Lung (tissue), 12 donors: ENCODE results near the gene ABCB7. TPM values are rescaled to one million over a fixed set of nuclear protein-coding genes. Genes with fewer than 3 reads are reported as not detected.
A peak's percentile ranks its signal among the peaks of the same experiment; 100 is the strongest.

Experiments
- ATAC-seq: fragments of 200-7000 bp; cut with Tn5 transposase; one replicate; pipeline ENCODE4 v1.9.1; 2020; ENCODE audit warnings: moderate number of reproducible peaks; ENCODE audit not compliant: insufficient read depth, low FRiP score
- DNase-seq, 3 donors: peaks; one replicate each; pipeline ENCODE4 v3.0.0-alpha.2; 2013 to 2017
- H3K27ac ChIP-seq, 2 donors: one replicate each; pipeline ENCODE4 v1.5.1; 2013; ENCODE audit warnings: mild to moderate bottlenecking in 2 of 2, moderate library complexity in 2 of 2, control low read depth in 1 of 2, inconsistent platforms in 1 of 2, low read depth in 1 of 2, low read length in 1 of 2
- H3K27me3 ChIP-seq, 3 donors: one replicate each; pipeline ENCODE4 v1.5.1; 2013; ENCODE audit warnings: low read length in 2 of 3; ENCODE audit not compliant: control insufficient read depth in 3 of 3, insufficient read depth in 3 of 3
- H3K36me3 ChIP-seq, 4 donors: one replicate each; pipeline ENCODE4 v1.5.1; 2013; ENCODE audit warnings: low read length in 4 of 4, mild to moderate bottlenecking in 1 of 4, moderate library complexity in 1 of 4; ENCODE audit not compliant: control insufficient read depth in 4 of 4, insufficient read depth in 4 of 4
- H3K4me1 ChIP-seq, 5 donors: one replicate each; pipeline ENCODE4 v1.5.1; 2013; ENCODE audit warnings: low read length in 5 of 5, mild to moderate bottlenecking in 2 of 5, moderate library complexity in 1 of 5; ENCODE audit not compliant: control insufficient read depth in 5 of 5, insufficient read depth in 5 of 5
- H3K4me3 ChIP-seq: one replicate; pipeline ENCODE4 v1.5.1; 2013; ENCODE audit warnings: mild to moderate bottlenecking, control low read depth, moderate library complexity
- H3K9ac ChIP-seq, 2 donors: one replicate each; pipeline ENCODE4 v1.5.1; 2013; ENCODE audit warnings: low read length in 2 of 2, control low read depth in 1 of 2; ENCODE audit not compliant: insufficient read depth in 1 of 2
- H3K9me3 ChIP-seq, 4 donors: one replicate each; pipeline ENCODE4 v1.5.1; 2013; ENCODE audit warnings: low read length in 3 of 4, mild to moderate bottlenecking in 1 of 4, moderate library complexity in 1 of 4; ENCODE audit not compliant: control insufficient read depth in 4 of 4, insufficient read depth in 3 of 4
- WGBS, 2 donors: extraction: QIAGEN DNeasy Blood & Tissue Kit; methylation state at CpG; one replicate each; pipeline ENCODE4 v1.1.7; 2013; 5-methylcytosine and 5-hydroxymethylcytosine counted together
- polyA plus RNA-seq, 2 donors: library from polyadenylated mRNA; stranded (reverse); fragments of 200-250 nt; gene quantifications; one replicate each; pipeline ENCODE4 v1.2.1, GENCODE V29; 2013
- total RNA-seq, 2 donors: library from RNA; depleted of rRNA in 1 of 2; stranded (reverse); fragments of >200 nt in 1 of 2; gene quantifications; one replicate each; pipeline ENCODE4 v1.2.1, GENCODE V29; 2014 to 2021
- TF ChIP-seq, protein P1 (sequence below): IDR thresholded peaks from 2 replicates; pipeline ENCODE4 v1.5.1; 2012; ENCODE audit warnings: mild to moderate bottlenecking; ENCODE audit errors: control extremely low read depth, extremely low read depth
- donor health status: control.
- donor health status: control.
- donor health status: Bipolar disorder and iron deficiency.
- donor health status: healthy.
- donor health status: DM: yes; HTN: yes; CAD: no.

The ABCB7 gene
- total and polyA plus RNA-seq, 4 donors, result 8.2 to 41.3 (median 15.0) TPM

DNA sequence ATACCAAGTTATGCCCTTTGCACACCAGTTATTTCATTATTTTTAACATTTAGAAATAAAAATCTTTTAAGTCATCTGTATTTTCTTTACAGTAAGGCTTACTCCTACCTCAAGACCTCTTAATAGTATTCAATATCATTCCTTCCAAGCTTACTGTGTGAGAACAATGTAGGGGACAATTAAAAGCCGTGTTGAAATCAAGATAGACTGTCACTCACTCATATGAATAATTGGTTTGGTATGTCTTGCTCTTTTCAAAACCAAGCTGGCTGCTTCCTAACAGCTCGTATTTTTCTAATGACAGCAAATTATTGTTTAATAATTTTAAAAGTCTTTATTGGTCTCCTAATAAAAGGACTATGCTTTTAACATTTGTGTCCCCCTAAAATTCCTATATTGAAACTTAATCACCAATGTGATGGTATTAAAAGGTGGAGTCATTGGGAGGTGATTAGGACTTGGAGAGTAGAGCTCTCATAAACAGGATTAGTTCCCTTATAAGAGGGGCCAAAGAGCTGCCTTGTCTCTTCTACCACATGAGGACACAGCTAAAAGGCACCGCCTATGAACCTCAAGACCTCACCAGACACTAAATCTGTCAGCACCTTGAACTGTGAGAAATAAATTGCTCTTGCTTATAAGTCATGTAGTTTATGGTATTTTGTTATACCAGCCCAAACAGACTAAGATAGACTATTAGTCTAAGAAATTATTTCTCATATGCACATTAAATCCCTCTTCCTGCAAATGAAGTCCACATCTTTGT, 4.1 kb downstream of the ABCB7 start:
- peaks cover 0 to 3% (median 0%) of the 10 kb centered on the region in 5 donors for H3K4me1 ChIP-seq
- ATAC-seq, result no peak
- H3K27me3 ChIP-seq, result no peaks in the 10 kb centered on the region

DNA sequence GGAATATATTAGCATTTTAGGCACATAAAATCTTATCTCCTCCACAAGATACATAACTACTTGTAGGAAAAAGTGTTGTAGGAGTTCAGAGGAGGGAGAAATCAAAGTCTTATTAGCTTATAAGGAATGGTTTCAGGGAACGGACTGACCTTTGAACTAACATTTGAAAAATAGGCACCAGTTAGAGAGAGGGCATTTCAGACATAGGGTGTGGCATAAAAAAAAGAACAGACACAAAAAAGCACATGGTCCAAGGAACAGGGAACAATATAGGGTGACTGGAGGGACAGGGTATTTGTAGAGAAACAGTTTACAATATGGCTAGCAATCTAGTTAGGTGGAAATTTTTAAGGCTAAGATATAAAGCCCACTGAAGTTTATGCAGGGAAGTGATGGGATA, 6.4 kb downstream of the ABCB7 start:
- DNase-seq (no peak), ATAC-seq (no peak)
- WGBS, 2 donors, result 79 to 88% methylated on average over 1 of the region's 1 CpG
- peaks cover 0 to 2% (median 0%) of the 10 kb centered on the region in 5 donors for H3K4me1 ChIP-seq
- no peaks in the 10 kb centered on the region for H3K27me3 ChIP-seq
- H3K27ac ChIP-seq, result no peak overlapping the region
- peaks cover 0 to 2% (median 0%) of the 10 kb centered on the region in 4 donors for H3K36me3 ChIP-seq
- TF ChIP-seq, protein P1, sequence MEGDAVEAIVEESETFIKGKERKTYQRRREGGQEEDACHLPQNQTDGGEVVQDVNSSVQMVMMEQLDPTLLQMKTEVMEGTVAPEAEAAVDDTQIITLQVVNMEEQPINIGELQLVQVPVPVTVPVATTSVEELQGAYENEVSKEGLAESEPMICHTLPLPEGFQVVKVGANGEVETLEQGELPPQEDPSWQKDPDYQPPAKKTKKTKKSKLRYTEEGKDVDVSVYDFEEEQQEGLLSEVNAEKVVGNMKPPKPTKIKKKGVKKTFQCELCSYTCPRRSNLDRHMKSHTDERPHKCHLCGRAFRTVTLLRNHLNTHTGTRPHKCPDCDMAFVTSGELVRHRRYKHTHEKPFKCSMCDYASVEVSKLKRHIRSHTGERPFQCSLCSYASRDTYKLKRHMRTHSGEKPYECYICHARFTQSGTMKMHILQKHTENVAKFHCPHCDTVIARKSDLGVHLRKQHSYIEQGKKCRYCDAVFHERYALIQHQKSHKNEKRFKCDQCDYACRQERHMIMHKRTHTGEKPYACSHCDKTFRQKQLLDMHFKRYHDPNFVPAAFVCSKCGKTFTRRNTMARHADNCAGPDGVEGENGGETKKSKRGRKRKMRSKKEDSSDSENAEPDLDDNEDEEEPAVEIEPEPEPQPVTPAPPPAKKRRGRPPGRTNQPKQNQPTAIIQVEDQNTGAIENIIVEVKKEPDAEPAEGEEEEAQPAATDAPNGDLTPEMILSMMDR, result no peak
- no peak overlapping the region for H3K4me3 ChIP-seq
- H3K9ac ChIP-seq, result no peak overlapping the region
- peaks cover 0 to 2% (median 0%) of the 10 kb centered on the region in 4 donors for H3K9me3 ChIP-seq

More for the DNA sequence above, 4.1 kb downstream of the ABCB7 start:
- no peak for DNase-seq
- WGBS, 2 donors, result 60 to 80% methylated on average over 3 of the region's 3 CpGs
- peaks cover 0 to 2% (median 0%) of the 10 kb centered on the region in 4 donors for H3K36me3 ChIP-seq
- H3K9me3 ChIP-seq, result peaks cover 0 to 1% (median 0%) of the 10 kb centered on the region in 4 donors
- no peak overlapping the region for H3K4me3 ChIP-seq
- peak overlapping the region in 1 of 2 donors; percentile 45 for H3K27ac ChIP-seq
- TF ChIP-seq, protein P1, result no peak
- H3K9ac ChIP-seq, result no peak overlapping the region

DNA sequence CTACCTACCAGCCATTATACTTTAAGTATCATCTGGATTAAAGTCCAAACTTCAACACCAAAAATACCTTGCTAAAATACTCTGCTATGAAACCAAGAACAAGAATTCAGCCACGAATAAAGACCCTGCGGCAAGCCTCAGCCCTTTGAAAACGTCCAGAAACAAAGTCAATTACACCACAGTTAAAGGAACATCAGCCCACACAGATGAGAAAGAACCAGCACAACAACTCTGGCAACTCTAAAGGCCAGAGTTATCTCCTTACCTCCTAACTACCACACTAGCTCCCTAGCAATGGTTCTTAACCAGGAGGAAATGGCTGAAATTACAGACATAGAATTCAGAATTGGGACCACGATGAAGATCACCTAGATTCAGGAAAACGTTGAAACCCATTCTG, 23.4 kb downstream of the ABCB7 start:
- no peak for ATAC-seq

More for the DNA sequence above, 23.4 kb downstream of the ABCB7 start:
- peaks cover 0 to 7% (median 0%) of the 10 kb centered on the region in 5 donors for H3K4me1 ChIP-seq
- no peak overlapping the region for H3K4me3 ChIP-seq
- no peaks in the 10 kb centered on the region for H3K27me3 ChIP-seq
- DNase-seq, result no peak
- H3K36me3 ChIP-seq, result no peaks in the 10 kb centered on the region
- WGBS, 2 donors, result 72 to 93% methylated on average over 5 of the region's 5 CpGs
- no peaks in the 10 kb centered on the region for H3K9me3 ChIP-seq
- H3K9ac ChIP-seq, result no peak overlapping the region
- TF ChIP-seq, protein P1, result no peak
- no peak overlapping the region for H3K27ac ChIP-seq
